ENCODE results near the gene IKBKE. TPM values are rescaled to one million over a fixed set of nuclear protein-coding genes. Genes with fewer than 3 reads are reported as not detected.

Gene IKBKE
- total RNA-seq, 1 experiment from 2014 or later: 5.1 TPM

- H3K27me3 ChIP-seq (ENCODE audit: insufficient read depth, low read length): no peaks in the 10 kb centered on the region
- DNase-seq (ENCODE audit: low read depth, low spot score) (no peak), ATAC-seq (no peak)
- CTCF ChIA-PET: no interaction called here
- H3K36me3 ChIP-seq (ENCODE audit: control insufficient read depth in 1 of 2, insufficient read depth in 2 of 2, low read length in 2 of 2): peaks cover 0 to 9% of the 10 kb centered on the region in 2 experiments; a peak in 2 of 4 replicates
- TF ChIP-seq CBX3 (IDR thresholded peaks at IDR 0.05; ENCODE audit: low read depth): no peak
- TF ChIP-seq POLR2A (IDR thresholded peaks at IDR 0.05; ENCODE audit: borderline replicate concordance, extremely low read depth, insufficient read depth, insufficient read length): no peak
- TF ChIP-seq RAD21 (IDR thresholded peaks at IDR 0.05; ENCODE audit: low read depth): no peak
- TF ChIP-seq, protein P1, sequence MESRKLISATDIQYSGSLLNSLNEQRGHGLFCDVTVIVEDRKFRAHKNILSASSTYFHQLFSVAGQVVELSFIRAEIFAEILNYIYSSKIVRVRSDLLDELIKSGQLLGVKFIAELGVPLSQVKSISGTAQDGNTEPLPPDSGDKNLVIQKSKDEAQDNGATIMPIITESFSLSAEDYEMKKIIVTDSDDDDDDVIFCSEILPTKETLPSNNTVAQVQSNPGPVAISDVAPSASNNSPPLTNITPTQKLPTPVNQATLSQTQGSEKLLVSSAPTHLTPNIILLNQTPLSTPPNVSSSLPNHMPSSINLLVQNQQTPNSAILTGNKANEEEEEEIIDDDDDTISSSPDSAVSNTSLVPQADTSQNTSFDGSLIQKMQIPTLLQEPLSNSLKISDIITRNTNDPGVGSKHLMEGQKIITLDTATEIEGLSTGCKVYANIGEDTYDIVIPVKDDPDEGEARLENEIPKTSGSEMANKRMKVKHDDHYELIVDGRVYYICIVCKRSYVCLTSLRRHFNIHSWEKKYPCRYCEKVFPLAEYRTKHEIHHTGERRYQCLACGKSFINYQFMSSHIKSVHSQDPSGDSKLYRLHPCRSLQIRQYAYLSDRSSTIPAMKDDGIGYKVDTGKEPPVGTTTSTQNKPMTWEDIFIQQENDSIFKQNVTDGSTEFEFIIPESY (IDR thresholded peaks at IDR 0.05; ENCODE audit: extremely low read depth, insufficient replicate concordance, low read length): no peak
- no peak for TF ChIP-seq EZH2 (IDR thresholded peaks at IDR 0.05)
- no peaks in the 10 kb centered on the region for H3K9me2 ChIP-seq (ENCODE audit: insufficient read depth)
- BruUV-seq (replicated peaks): no TSS peak
- no peaks in the 10 kb centered on the region for H4K20me1 ChIP-seq (ENCODE audit: insufficient read depth)
- no peaks in the 10 kb centered on the region for H3K9me3 ChIP-seq (ENCODE audit: control insufficient read depth in 1 of 2, insufficient read depth in 1 of 2, low read depth in 1 of 2, low read length in 2 of 2)
- no peaks in the 10 kb centered on the region for H3K79me2 ChIP-seq (ENCODE audit: insufficient read depth, low read length)
- no peak overlapping the region for H2AFZ ChIP-seq (ENCODE audit: low read depth, low read length, poor library complexity, severe bottlenecking)
- no peak overlapping the region for H3K4me3 ChIP-seq (replicated peaks in 1 of 2; ENCODE audit: low read depth in 1 of 2, low read length in 2 of 2)
- RAD21 ChIA-PET (ENCODE audit: low non-redundant PET in 1 of 2, low total read pairs in 2 of 2, uncharacterized antibody in 2 of 2, unreplicated experiment in 2 of 2): no interaction called here
- POLR2A ChIA-PET: no interaction called here
- intact Hi-C loops (cut with micrococcal nuclease): no loop called here
- peaks cover 0 to 12% of the 10 kb centered on the region in 2 experiments; a peak in 2 of 4 replicates for H3K4me1 ChIP-seq (ENCODE audit: control insufficient read depth in 1 of 2, insufficient read depth in 2 of 2, low read length in 2 of 2)
- no peak overlapping the region for H3K4me2 ChIP-seq (ENCODE audit: low read length)
- no peak overlapping the region for H3K9ac ChIP-seq (ENCODE audit: low read length)
- H3K27ac ChIP-seq (ENCODE audit: low read depth, low read length): no peak overlapping the region
Observed at GRCh38 chr1:206445116-206445515, 25.2 kb upstream of the IKBKE start.

DNA sequence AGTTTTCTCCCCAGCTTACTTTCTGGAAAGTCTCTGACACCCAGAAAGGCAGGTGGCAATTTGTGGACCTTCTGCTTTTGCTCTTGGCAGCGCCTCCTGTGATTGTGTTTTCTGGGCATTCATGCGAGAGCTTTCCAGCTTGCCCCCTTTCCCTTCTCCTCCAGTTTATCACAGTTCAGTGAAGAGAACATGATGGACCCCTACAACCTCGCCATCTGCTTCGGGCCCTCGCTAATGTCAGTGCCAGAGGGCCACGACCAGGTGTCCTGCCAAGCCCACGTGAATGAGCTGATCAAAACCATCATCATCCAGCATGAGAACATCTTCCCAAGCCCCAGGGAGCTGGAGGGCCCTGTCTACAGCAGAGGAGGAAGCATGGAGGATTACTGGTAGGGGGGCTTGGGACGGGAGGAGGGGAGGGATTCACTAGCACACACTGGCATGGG lies 24.3 kb upstream of the IKBKE start:
- H3K9me2 ChIP-seq (ENCODE audit: insufficient read depth): no peaks in the 10 kb centered on the region
- H2AFZ ChIP-seq (ENCODE audit: low read depth, low read length, poor library complexity, severe bottlenecking): no peak overlapping the region
- ATAC-seq (no peak), DNase-seq (ENCODE audit: low read depth, low spot score) (no peak)
- ChIA-PET POLR2A (no interaction called here), RAD21 (ENCODE audit: low non-redundant PET in 1 of 2, low total read pairs in 2 of 2, uncharacterized antibody in 2 of 2, unreplicated experiment in 2 of 2) (no interaction called here), CTCF (no interaction called here)
- no peak overlapping the region for H3K27ac ChIP-seq (ENCODE audit: low read depth, low read length)
- intact Hi-C loops (cut with micrococcal nuclease): no loop called here
- H3K4me1 ChIP-seq (ENCODE audit: control insufficient read depth in 1 of 2, insufficient read depth in 2 of 2, low read length in 2 of 2): peaks cover 0 to 12% of the 10 kb centered on the region in 2 experiments; a peak in 2 of 4 replicates
- no peaks in the 10 kb centered on the region for H3K9me3 ChIP-seq (ENCODE audit: control insufficient read depth in 1 of 2, insufficient read depth in 1 of 2, low read depth in 1 of 2, low read length in 2 of 2)
- no peaks in the 10 kb centered on the region for H3K79me2 ChIP-seq (ENCODE audit: insufficient read depth, low read length)
- BruUV-seq (replicated peaks): no TSS peak
- H3K4me2 ChIP-seq (ENCODE audit: low read length): no peak overlapping the region
- H3K9ac ChIP-seq (ENCODE audit: low read length): no peak overlapping the region
- no peaks in the 10 kb centered on the region for H4K20me1 ChIP-seq (ENCODE audit: insufficient read depth)
- no peaks in the 10 kb centered on the region for H3K27me3 ChIP-seq (ENCODE audit: insufficient read depth, low read length)
- H3K36me3 ChIP-seq (ENCODE audit: control insufficient read depth in 1 of 2, insufficient read depth in 2 of 2, low read length in 2 of 2): peaks cover 0 to 12% of the 10 kb centered on the region in 2 experiments; a peak in 2 of 4 replicates
- H3K4me3 ChIP-seq (replicated peaks in 1 of 2; ENCODE audit: low read depth in 1 of 2, low read length in 2 of 2): no peak overlapping the region
- TF ChIP-seq POLR2AphosphoS5 (IDR thresholded peaks at IDR 0.05; ENCODE audit: low read depth, low read length) (no peak), YY1 (IDR thresholded peaks at IDR 0.05; ENCODE audit: extremely low read depth, insufficient replicate concordance, low read depth, low read length) (no peak), POLR2A (IDR thresholded peaks at IDR 0.05; ENCODE audit: borderline replicate concordance, extremely low read depth, insufficient read depth, insufficient read length) (no peak), ELF1 (IDR thresholded peaks at IDR 0.05; ENCODE audit: borderline replicate concordance, low read depth) (no peak), SRF (IDR thresholded peaks at IDR 0.05; ENCODE audit: low read depth) (no peak), EZH2phosphoT487 (IDR thresholded peaks at IDR 0.05; ENCODE audit: borderline replicate concordance) (no peak), TCF7L2 (IDR thresholded peaks at IDR 0.05; ENCODE audit: borderline replicate concordance, extremely low read depth, insufficient read depth, insufficient read length) (no peak), FOSL1 (IDR thresholded peaks at IDR 0.05; ENCODE audit: low read depth) (no peak), SP1 (IDR thresholded peaks at IDR 0.05; ENCODE audit: low read depth) (no peak)
- TF ChIP-seq, protein P2, sequence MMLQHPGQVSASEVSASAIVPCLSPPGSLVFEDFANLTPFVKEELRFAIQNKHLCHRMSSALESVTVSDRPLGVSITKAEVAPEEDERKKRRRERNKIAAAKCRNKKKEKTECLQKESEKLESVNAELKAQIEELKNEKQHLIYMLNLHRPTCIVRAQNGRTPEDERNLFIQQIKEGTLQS (IDR thresholded peaks at IDR 0.05): no peak
- TF ChIP-seq, protein P1 (IDR thresholded peaks at IDR 0.05; ENCODE audit: extremely low read depth, insufficient replicate concordance, low read length): no peak
